HG03039 (cell line): ENCODE results near the gene RFTN1.

ENCODE experiments used
- ATAC-seq: cut with Tn5 transposase; IDR thresholded peaks from one replicate; pipeline ENCODE4 v1.9.1; 2021; ENCODE audit warnings: mild to moderate bottlenecking, moderate library complexity; ENCODE audit not compliant: unreplicated experiment

RFTN1 gene

GRCh38 chr3:16388850-16389441, 124.6 kb downstream of the RFTN1 start:
- no peak for ATAC-seq

- no peak for ATAC-seq
Observed at GRCh38 chr3:16386561-16386960, 126.9 kb downstream of the RFTN1 start.

GRCh38 chr3:16385151-16385550, 128.3 kb downstream of the RFTN1 start:
- no peak for ATAC-seq

- no peak for ATAC-seq
Observed at GRCh38 chr3:16383864-16384263, 129.6 kb downstream of the RFTN1 start.

GRCh38 chr3:16382845-16383244, 130.7 kb downstream of the RFTN1 start:
- peak; percentile 42 for ATAC-seq

- ATAC-seq = no peak
Observed at GRCh38 chr3:16381426-16381825, 132.1 kb downstream of the RFTN1 start.

- ATAC-seq = no peak
Observed at GRCh38 chr3:16380421-16380820, 133.1 kb downstream of the RFTN1 start.

GRCh38 chr3:16379838-16380237, 133.7 kb downstream of the RFTN1 start:
- ATAC-seq = no peak

- ATAC-seq = peak; percentile 47
Observed at GRCh38 chr3:16378920-16379319, 134.6 kb downstream of the RFTN1 start.

- peak; percentile 3 for ATAC-seq
Observed at GRCh38 chr3:16378415-16378814, 135.1 kb downstream of the RFTN1 start.

GRCh38 chr3:16377847-16378302, 135.6 kb downstream of the RFTN1 start:
- no peak for ATAC-seq

- ATAC-seq = no peak
Observed at GRCh38 chr3:16377196-16377595, 136.3 kb downstream of the RFTN1 start.

GRCh38 chr3:16375891-16376290, 137.6 kb downstream of the RFTN1 start:
- ATAC-seq = no peak

- no peak for ATAC-seq
Observed at GRCh38 chr3:16374935-16375245, 138.6 kb downstream of the RFTN1 start.

GRCh38 chr3:16374047-16374934, 139.2 kb downstream of the RFTN1 start:
- ATAC-seq = no peak

GRCh38 chr3:16373341-16373946, 140.1 kb downstream of the RFTN1 start:
- ATAC-seq = no peak

GRCh38 chr3:16372362-16373292, 140.9 kb downstream of the RFTN1 start:
- peak; percentile 29 for ATAC-seq

GRCh38 chr3:16370872-16371740, 142.4 kb downstream of the RFTN1 start:
- ATAC-seq = no peak

GRCh38 chr3:16370503-16370871, 143.0 kb downstream of the RFTN1 start:
- no peak for ATAC-seq

GRCh38 chr3:16369885-16370284, 143.6 kb downstream of the RFTN1 start:
- ATAC-seq = no peak
